ENCODE results near the gene BLOC1S4. TPM values are rescaled to one million over a fixed set of nuclear protein-coding genes. Genes with fewer than 3 reads are reported as not detected.

The BLOC1S4 gene
- total and polyA plus RNA-seq, 7 donors, result 9.1 to 19.7 (median 13.2) TPM

GRCh38 chr4:6731780-6732179 is 15.8 kb downstream of the BLOC1S4 start:
- Histone ChIP-seq H3K4me1 (peaks cover 0 to 30% (median 13%) of the 10 kb centered on the region in 4 donors), H3K27ac (no peak overlapping the region), H3K27me3 (no peaks in the 10 kb centered on the region), H3K36me3 (no peaks in the 10 kb centered on the region), H3K9me3 (no peaks in the 10 kb centered on the region), H3K4me3 (no peak overlapping the region)
- intact Hi-C loops (cut with DNase I), result no loop called here
- TF ChIP-seq CTCF (IDR thresholded peaks at IDR 0.05) (no peak), POLR2AphosphoS5 (IDR thresholded peaks at IDR 0.05) (no peak), EP300 (IDR thresholded peaks at IDR 0.05) (no peak), POLR2A (IDR thresholded peaks at IDR 0.05) (no peak)
- WGBS, 2 donors, result 96 to 97% methylated on average over 6 of the region's 6 CpGs
- DNase-seq, result no peak

- Histone ChIP-seq H3K4me1 (peaks cover 0 to 23% (median 10%) of the 10 kb centered on the region in 4 donors), H3K27ac (peak overlapping the region; percentile 40 to 70 (median 50)), H3K27me3 (no peaks in the 10 kb centered on the region), H3K9me3 (no peaks in the 10 kb centered on the region), H3K4me3 (no peak overlapping the region), H3K36me3 (no peaks in the 10 kb centered on the region)
- TF ChIP-seq POLR2A (IDR thresholded peaks at IDR 0.05) (no peak), CTCF (IDR thresholded peaks at IDR 0.05) (no peak), POLR2AphosphoS5 (IDR thresholded peaks at IDR 0.05) (peak in 1 of 4 donors; percentile 20), EP300 (IDR thresholded peaks at IDR 0.05) (no peak)
- WGBS, 2 donors, result 64 to 80% methylated on average over 21 of the region's 21 CpGs
- peak; percentile 80 for DNase-seq
- intact Hi-C loops (cut with DNase I), result no loop called here
Measured at GRCh38 chr4:6732441-6733357, 16.7 kb downstream of the BLOC1S4 start.

GRCh38 chr4:6733358-6734164 is 17.6 kb downstream of the BLOC1S4 start:
- peak overlapping the region in 3 of 4 donors; percentile 40 to 70 (median 55) for H3K27ac ChIP-seq
- H3K4me1 ChIP-seq, result peaks cover 0 to 18% (median 10%) of the 10 kb centered on the region in 4 donors
- H3K9me3 ChIP-seq, result no peaks in the 10 kb centered on the region
- H3K27me3 ChIP-seq, result no peaks in the 10 kb centered on the region
- no peak overlapping the region for H3K4me3 ChIP-seq
- intact Hi-C loops (cut with DNase I), result no loop called here
- WGBS, 2 donors, result 84 to 86% methylated on average over 27 of the region's 27 CpGs
- no peak for DNase-seq
- TF ChIP-seq POLR2AphosphoS5 (IDR thresholded peaks at IDR 0.05), result no peak
- no peak for TF ChIP-seq EP300 (IDR thresholded peaks at IDR 0.05)
- TF ChIP-seq CTCF (IDR thresholded peaks at IDR 0.05), result no peak
- no peak for TF ChIP-seq POLR2A (IDR thresholded peaks at IDR 0.05)
- no peaks in the 10 kb centered on the region for H3K36me3 ChIP-seq

- TF ChIP-seq POLR2A (IDR thresholded peaks at IDR 0.05), result no peak
- no peak for TF ChIP-seq CTCF (IDR thresholded peaks at IDR 0.05)
- no peak for TF ChIP-seq POLR2AphosphoS5 (IDR thresholded peaks at IDR 0.05)
- no peak for TF ChIP-seq EP300 (IDR thresholded peaks at IDR 0.05)
- Histone ChIP-seq H3K27me3 (no peaks in the 10 kb centered on the region), H3K4me1 (peaks cover 0 to 11% (median 10%) of the 10 kb centered on the region in 4 donors), H3K36me3 (no peaks in the 10 kb centered on the region), H3K9me3 (no peaks in the 10 kb centered on the region), H3K27ac (no peak overlapping the region), H3K4me3 (no peak overlapping the region)
- WGBS, 2 donors, result 87 to 90% methylated on average over 16 of the region's 16 CpGs
- intact Hi-C loops (cut with DNase I), result no loop called here
- DNase-seq, result no peak
Measured at GRCh38 chr4:6734165-6734786, 18.3 kb downstream of the BLOC1S4 start.
